Measurements from ENCODE around the gene TRMT61A. TPM values are rescaled to one million over a fixed set of nuclear protein-coding genes. Genes with fewer than 3 reads are reported as not detected.
"Not testable (repeated sequence)": the region's sequence is repeated elsewhere in the genome, so short reads cannot be mapped to it uniquely, and the experiment has no call there.

The TRMT61A gene
- total and polyA plus RNA-seq, 8 donors: 3.3 to 16.1 (median 7.6) TPM

DNA sequence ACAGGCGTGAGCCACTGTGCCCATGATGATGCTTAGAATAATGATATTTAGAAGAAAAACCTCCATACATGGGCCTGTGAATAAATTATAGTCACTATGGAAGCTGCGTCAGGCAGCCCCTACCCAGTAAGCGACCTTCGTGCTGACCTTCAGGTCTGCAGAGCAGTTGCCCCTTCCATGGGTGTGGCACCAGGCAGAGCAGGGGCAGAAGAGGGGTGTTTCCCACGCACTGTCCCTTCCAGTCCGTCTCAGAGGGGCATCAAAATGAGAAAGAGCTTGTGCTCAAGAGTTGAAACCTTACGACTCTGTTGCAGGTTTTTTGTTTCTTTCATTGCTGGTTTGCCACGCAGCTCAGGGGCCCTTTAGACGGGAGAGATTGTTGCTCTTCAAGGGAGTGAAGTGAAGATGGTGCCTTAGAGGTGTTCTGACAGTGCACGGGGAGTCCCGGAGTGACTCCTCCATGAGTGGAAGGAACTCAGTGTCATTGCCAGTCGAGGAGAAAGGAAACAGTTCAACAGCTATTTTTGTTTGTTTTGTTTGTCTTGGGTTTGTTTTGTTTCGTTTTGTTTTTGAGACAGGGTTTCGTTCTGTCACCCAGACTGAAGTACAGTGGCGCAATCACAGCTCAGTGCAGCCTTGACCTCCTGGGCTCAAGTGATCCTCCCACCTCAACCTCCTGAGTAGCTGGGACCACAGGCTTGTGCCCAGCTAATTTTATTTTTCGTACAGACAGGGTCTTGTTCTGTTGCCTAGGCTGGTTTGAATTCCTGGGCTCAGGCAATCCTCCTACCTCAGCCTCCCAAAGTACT, 20.3 kb upstream of the TRMT61A start:
- TF ChIP-seq, protein P1, sequence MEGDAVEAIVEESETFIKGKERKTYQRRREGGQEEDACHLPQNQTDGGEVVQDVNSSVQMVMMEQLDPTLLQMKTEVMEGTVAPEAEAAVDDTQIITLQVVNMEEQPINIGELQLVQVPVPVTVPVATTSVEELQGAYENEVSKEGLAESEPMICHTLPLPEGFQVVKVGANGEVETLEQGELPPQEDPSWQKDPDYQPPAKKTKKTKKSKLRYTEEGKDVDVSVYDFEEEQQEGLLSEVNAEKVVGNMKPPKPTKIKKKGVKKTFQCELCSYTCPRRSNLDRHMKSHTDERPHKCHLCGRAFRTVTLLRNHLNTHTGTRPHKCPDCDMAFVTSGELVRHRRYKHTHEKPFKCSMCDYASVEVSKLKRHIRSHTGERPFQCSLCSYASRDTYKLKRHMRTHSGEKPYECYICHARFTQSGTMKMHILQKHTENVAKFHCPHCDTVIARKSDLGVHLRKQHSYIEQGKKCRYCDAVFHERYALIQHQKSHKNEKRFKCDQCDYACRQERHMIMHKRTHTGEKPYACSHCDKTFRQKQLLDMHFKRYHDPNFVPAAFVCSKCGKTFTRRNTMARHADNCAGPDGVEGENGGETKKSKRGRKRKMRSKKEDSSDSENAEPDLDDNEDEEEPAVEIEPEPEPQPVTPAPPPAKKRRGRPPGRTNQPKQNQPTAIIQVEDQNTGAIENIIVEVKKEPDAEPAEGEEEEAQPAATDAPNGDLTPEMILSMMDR (IDR thresholded peaks at IDR 0.05): no peak
- Histone ChIP-seq H3K27me3 (no peaks in the 10 kb centered on the region), H3K4me1 (peaks cover 0 to 4% (median 0%) of the 10 kb centered on the region in 3 donors), H3K36me3 (peaks cover 0 to 17% (median 13%) of the 10 kb centered on the region in 3 donors), H3K9me3 (no peaks in the 10 kb centered on the region), H3K27ac (no peak overlapping the region), H3K4me3 (no peak overlapping the region)
- FAIRE-seq: no peak
- DNase-seq: peak in 1 of 6 donors; percentile 23
- WGBS, 2 donors: 86 to 88% methylated on average over 16 of the region's 16 CpGs
- ATAC-seq: no peak
- intact Hi-C loops (cut with DNase I): no loop called here

DNA sequence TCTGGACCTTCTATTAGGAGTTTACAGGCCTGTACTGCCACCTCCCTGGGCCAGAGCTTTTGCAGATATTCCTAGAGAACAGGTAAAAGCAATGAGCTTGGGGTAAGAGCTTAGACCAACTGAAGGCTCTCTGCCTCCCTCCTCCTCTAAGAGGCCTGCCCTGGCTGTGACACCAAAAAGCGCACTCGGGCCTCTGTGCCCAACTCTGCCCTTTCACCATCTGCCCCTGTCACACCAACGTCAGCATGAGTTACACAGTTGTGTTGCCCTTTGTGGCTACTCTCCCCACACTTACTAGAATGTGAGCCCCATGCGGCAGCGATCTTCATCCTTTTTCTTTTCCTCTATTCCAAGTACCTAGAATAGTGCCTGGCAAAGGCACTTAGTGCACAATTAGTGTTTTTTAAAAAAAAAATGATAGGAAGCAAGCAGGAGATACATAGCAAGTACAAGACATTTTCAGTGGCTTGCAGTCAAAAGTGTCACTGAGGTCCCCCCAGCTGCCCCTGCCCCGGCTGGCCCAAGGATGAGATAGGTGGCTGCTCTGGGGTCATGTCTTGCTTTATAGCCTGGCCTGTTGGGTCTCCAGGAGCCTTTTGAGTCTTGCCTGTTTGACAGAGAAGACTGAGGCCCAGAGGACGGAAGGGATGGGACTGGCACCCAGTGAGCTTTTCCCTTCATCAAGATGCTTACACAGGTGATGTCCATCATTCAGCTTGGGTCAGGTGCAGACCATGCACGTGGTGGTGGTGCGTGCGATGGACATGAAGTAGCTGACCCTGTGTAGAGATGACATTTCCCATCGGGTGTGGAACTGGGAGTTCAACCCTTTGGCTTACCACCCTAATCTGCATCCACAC, 18.9 kb upstream of the TRMT61A start:
- Histone ChIP-seq H3K36me3 (peaks cover 0 to 3% (median under 1%) of the 10 kb centered on the region in 3 donors), H3K27ac (no peak overlapping the region), H3K4me3 (no peak overlapping the region), H3K27me3 (no peaks in the 10 kb centered on the region), H3K4me1 (peaks cover 0 to 4% (median 0%) of the 10 kb centered on the region in 3 donors), H3K9me3 (no peaks in the 10 kb centered on the region)
- intact Hi-C loops (cut with DNase I): no loop called here
- DNase-seq (peak in 2 of 6 donors; percentile 10 to 32), ATAC-seq (no peak), FAIRE-seq (no peak)
- TF ChIP-seq, protein P1 (IDR thresholded peaks at IDR 0.05): no peak
- 84 to 88% methylated on average over 11 of the region's 11 CpGs for WGBS, 2 donors

DNA sequence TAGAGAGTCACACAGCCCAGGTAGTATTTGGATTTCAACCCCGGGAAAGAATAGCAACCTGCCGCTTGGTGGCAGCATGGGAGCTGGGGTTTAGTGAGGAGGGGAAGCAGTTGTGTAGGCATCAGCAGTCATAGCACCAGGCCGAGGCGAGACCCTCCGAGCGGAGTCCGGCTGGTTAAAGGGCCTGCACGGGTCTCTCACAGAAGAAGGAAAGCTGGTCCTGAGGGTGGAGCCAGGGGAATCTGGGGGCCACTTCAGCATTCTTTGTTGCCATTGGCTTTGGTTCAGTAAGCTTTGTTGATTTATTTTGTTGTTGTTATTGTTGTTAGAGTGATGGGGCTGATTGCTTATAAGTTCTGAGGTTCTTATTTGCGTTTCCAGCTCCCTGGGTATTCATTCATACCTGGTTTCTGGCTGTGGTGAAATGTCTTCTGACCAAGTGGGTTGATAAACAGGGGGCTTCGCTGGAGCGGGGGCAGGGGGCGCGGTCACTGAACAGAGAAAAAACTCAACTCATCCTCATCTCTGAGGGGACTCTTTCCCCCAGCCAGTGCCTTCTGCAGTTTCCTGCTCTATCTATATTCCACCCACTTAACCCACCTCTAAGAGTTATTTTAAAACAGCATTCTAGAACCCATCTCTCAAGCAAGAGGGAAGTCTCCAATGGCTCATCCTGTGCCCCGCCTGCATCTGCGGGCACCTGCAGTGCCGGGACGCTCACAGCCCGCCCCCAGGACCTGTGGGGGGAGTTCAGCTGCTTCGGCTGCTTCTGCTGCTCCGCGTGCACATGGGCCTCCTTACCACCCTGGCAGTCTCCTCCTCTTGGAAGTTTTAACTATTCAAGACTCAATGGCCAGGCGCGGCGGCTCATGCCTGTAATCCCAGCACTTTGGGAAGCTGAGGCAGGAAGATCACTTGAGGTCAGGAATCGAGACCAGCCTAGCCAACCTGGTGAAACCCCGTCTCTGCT, 18.0 kb upstream of the TRMT61A start:
- ATAC-seq (no peak), FAIRE-seq (no peak), DNase-seq (peak in 2 of 6 donors; percentile 27 to 41)
- no peak overlapping the region for H3K27ac ChIP-seq
- WGBS, 2 donors: 90 to 93% methylated on average over 26 of the region's 26 CpGs
- intact Hi-C loops (cut with DNase I): no loop called here
- H3K4me3 ChIP-seq: no peak overlapping the region
- TF ChIP-seq, protein P1 (IDR thresholded peaks at IDR 0.05): no peak
- H3K36me3 ChIP-seq: no peaks in the 10 kb centered on the region
- H3K27me3 ChIP-seq: no peaks in the 10 kb centered on the region
- H3K4me1 ChIP-seq: peaks cover 0 to 4% (median 0%) of the 10 kb centered on the region in 3 donors
- no peaks in the 10 kb centered on the region for H3K9me3 ChIP-seq

DNA sequence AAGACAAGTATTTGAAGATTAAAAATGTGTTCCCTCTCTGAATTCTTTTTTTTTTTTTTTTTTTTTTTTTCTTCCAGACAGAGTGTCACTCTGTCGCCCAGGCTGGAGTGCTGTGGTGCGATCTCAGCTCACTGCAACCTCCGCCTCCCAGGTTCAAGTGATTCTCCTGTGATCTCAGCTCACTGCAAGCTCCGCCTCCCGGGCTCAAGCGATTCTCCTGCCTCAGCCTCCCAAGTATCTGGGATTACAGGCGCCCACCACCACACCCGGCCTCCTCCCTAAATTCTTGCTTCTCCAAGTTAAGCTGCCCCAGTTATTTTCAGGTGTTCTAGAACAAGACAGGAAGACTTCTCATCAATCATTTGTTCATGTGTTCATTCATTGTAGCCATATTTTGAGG, 16.8 kb upstream of the TRMT61A start:
- DNase-seq: peak in 2 of 6 donors; percentile 12 to 16
- H3K4me3 ChIP-seq; FAIRE-seq; ATAC-seq; H3K4me1 ChIP-seq; intact Hi-C loops (cut with DNase I); H3K36me3 ChIP-seq; H3K9me3 ChIP-seq; H3K27me3 ChIP-seq: not testable (repeated sequence)
- peak overlapping the region; percentile 37 to 67 (median 46) for H3K27ac ChIP-seq
- 94 to 97% methylated on average over 7 to 8 of the region's 8 CpGs for WGBS, 2 donors

Measured in pancreas (tissue), 10 donors.